NCI-H774 (cell line): ENCODE results near the gene TYW5.

Experiments used
- DNase-seq: peaks from one replicate; lab custom pipeline; 2025; lab: John Stamatoyannopoulos, UW

Gene TYW5

DNA sequence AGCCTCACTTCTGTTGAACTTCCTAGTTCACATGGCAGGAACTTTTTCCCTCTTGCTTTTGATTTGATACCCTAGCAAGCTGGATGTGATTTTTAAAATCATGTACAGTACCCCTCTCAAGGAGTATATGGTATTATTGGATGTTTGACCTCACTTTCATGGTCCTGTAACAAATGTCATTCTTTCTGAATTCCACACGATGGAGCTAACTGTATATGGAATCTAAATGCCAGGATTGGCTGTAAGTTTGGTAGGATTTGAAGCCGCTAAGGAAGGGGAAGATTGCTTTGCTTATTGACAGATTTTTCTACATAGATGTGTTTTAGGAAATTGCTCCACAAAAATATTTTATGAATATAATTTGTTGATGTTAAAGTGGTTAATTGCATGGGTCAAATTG, 18.4 kb upstream of the TYW5 start:
- DNase-seq: peak; percentile 2

DNA sequence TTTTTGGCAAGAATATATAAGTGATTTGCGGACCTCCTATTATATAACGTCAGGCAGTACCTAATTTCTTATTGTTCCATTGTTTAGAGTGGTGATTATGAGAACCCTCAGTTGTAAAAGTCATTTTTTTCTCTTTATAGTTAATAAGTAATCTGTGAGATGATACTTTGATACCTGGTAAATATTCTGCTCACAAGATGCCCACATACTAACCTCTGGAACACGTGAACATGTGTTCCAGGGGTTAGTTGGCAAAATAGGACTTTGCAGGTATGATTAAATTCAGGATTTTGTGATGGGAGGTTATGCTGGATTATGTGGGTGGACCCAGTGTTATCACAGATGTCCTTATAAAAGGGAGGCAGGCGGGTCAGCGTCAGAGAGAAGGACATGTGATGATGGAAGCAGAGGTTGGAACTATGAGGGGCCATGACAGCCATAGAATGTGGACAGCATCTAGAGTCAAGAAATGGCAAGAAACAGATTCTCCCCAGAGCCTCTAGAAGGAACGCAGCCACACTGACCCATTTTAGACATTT, 16.9 kb upstream of the TYW5 start:
- DNase-seq: no peak

DNA sequence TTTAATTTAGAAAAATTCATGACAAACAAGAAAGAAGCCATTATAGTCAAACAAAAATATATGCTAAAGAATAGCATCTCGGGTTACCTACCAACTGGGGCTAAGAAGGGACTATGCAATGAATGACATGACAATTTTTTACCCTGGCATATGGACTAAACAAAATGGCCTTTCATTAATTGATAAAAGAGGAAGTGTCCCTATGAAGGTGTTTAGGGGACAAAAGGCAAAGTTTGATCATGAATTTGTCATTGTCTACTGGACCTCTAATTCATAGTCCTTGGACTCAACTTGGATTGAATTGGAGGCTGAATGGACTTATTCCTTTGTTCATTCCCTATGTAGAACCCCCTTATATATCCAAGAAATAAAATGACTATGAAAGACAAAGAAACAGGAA, 12.8 kb upstream of the TYW5 start:
- DNase-seq: no peak

DNA sequence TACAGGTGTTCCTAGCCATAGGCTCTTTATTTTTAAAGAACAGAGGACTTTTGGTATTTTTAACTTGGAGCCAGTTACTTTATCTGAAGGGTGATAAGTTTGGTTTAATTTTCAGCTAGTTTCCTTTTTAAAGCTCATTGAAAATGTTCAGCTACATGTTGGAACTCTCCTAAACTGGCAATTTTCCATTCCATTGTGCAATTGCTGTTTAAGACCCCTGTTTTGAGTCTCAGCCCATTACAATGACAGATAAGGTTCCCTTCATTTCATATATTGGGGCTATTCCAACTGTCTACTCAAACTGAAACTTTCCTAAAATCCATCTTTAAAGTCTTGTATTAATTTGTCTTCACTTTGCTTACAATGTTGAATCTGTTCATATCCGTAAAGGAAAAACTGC, 11.7 kb upstream of the TYW5 start:
- DNase-seq: no peak

DNA sequence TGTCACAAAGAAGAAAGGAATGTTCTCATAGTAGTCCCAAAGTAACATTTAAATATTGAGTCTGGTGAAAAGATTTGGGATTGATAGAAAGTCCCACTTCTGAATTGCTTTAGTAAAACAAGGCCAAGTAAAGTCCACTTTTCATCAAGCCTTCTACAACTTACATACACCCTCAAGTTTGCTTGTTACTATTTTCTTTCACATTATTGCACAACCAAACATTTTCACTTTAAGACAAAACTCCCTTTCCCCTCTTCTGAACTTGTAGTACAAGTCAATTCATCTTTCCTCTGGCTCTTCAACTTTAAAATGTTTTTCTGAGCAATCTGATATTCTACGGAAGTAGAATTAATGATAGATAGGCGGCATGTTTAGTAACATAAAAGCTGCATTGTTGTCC, 11.1 kb upstream of the TYW5 start:
- no peak for DNase-seq

DNA sequence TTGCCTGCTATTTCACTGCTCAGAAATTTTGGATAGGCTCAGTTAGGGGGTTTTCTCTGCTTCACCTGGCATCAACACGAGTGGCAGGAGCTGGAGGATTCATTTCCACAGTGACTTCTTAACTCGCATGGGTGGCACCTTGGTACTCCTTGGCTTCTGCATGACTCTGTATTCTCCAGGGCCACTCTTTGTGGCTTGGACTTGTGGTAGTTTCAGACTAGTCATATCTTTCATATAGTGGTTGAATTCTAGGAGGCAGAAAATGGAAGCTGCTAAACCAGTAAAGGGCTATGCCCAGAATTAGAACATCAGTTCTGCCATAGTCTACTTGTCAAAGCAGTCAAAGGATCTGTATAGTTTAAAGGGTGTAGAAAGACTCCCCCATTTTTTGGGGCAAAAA, 6.9 kb upstream of the TYW5 start:
- no peak for DNase-seq

DNA sequence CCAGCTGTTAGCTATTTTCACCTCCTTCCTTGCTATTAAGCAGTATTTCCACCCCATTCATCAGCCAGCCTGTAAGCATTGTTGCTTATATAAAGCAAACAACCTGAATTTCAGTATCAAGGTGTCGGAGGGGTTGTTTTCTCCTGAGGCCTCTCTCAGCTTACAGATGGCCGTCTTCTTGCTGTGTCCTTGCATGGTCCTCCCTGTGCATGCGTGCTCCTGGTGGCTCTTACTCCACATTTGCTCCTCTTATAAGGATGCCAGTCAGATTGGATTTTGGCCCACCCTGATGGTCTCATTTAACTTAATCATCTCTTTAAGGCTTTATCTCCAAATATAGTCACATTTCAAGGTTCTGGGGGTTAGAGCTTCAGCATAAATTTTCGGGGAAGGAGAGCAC, 2.7 kb upstream of the TYW5 start:
- no peak for DNase-seq

DNA sequence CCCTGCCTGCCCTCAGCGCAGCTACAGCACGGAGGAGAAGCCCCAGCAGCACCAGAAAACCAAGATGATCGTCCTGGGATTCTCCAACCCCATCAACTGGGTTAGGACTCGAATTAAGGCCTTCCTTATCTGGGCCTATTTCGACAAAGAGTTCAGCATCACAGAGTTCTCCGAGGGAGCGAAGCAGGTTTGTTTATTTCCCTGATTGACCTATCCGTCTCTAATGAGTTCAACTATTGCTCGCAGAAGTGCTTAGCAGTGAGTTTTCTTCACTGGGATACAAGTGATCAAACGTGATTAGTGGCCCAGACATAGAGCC, 730 bp upstream of the TYW5 start:
- no peak for DNase-seq

DNA sequence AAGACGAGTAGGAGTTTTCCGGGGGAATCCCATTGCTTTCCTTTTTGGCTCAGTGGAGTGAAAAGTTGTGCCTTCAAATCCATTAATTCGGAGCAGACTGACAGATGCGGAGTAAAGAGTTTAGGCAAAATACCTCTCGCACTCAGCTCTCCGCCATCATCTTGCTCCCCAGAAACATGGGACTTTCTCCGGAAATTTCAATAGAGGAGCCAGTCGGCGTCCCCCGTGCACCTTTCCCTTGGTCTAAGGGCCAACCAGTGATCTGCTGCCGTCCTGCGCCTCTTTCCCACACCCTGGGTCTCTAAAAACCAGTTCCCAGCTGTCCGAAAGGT, 318 bp downstream of the TYW5 start:
- peak; percentile 48 for DNase-seq

DNA sequence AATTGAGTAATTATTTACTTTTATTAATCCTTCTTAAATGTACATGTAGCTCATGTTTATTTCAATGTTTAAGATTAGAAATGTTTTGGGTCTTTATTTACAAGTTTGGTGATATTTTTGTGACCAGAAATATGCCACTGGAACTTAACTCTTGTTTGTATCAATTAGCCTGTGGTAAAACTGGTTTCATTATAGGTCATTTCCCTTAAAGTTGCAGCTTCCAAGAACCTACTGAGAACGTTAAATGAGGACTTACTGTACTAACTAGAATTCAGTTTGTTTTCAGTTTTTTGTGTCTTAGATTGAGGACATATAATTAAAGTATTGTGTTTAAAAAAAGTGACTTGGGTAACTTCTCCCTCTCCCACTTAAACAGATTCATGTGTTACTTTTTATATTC, 4.3 kb downstream of the TYW5 start:
- no peak for DNase-seq

DNA sequence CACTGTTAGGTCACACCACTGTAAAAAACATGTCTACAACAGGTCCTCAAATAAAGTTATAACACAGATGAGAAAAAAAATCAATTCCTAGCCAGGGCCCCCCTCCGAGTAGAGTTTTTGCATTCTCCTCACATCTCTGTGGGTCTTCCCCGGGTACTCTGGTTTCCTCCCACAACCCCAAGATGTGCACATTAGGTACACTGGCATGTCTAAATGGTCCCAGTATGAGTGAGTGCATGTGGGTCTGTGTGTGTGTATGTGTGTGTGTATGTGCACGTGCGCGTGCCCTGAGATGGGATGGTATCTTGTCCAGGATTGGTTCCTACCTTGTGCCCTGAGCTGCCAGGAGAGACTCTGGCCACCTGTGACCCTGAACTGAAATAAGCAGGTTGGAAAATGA, 4.9 kb downstream of the TYW5 start:
- DNase-seq: no peak

DNA sequence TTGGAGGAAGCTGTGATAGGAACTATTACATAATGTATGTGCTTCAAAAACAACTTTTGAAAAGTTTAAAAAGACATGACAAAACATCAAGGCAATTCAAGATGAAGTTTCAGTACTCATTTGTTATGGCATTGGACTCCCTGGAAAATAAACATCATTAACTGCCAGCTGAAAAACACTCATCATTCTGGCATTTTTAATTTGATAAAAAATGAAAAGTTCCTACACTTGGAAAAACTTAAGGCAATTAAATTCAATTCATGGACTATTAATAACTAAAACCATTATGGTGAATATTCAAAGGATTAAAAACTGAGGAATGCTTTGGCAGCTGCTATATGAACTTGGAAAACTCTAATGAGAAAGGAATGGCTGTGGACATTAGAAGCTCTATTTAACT, 8.5 kb downstream of the TYW5 start:
- DNase-seq: no peak

DNA sequence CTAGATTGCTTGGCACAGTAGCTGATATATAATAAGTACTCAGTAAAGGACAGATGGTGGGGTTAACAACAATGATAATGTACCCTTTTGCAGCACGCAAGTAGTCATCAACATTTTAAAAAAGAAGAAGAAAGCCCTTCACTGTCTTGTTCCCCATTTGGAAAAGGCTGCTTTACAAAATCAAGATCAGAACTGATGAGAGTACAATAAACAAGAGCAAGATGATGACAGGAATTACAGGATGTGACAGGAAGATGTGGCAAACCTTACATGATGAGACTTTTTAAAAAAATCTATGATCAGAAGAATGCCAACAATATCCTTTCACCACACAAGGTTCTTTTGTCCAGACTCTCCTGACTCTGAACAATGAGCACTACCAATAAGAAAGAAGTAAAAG, 9.1 kb downstream of the TYW5 start:
- no peak for DNase-seq

DNA sequence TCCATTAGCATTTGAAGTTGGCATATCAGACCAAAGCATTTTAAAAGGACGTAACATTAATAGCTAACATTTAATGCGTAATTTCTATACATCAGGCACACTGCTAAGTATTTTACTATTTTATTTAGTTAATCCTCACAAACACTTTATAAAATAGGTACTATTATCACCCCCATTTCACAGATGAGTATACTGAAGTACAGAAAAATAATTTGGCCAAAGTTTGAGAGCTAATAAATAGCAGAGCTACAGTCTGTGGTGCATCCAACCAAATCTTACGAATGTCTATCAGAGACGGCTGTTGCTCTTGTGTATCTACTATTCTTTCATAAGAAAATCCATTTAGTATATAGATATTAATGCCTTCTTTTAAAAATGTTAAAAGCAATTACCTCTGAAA, 11.9 kb downstream of the TYW5 start:
- no peak for DNase-seq

DNA sequence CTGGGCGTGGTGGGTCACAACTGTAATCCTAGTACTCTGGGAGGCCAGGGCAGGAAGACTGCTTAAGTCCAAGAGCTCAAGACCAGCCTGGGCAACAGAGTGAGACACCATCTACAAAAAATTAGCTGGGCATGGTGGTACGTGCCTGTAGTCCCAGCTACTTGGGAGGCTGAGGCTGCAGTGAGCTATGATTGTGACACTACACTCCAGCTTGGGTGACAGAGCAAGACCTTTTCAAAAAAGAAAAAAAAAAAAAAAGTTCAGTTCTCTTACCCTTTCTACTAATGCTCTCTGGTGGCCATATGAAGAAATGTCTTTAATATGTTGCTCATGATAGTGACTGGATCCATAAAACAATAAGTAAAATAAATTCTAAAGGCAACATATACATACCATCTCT, 14.9 kb downstream of the TYW5 start:
- no peak for DNase-seq

DNA sequence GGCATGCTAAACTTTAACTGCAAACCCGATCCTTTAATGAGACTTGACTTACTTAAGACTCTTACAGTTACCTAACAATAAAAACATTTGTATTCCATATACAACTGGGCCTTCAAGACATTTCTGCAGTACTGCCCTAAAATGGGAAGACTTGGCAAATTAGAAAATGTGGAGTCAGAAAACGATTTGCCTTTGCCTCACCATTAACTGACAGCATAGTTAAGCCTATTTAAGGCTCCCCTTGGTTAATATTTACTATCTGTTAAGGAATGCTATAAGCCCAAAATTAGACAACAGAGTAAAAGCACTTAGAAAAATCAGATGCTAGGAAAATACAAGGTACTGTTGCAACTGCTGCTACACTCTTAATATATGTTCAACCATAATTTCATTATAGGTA, 18.7 kb downstream of the TYW5 start:
- no peak for DNase-seq

DNA sequence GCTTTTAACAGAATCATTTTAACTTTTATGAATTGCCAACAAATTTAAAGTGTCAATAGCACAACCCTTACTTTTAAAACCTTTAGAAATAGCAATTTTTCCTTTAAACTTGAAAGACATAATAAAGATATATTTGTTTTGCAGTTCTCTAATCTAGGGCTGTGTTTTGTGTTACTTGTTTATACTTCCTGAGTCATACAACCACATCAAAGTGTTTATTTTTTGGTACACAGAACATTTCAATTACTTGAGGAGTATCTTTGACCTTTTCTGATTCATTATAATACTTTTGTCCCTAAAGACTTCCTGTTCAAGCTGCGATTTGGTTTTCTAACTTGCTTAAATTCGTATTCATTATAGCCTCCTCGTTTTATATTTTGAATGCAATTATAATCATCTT, 21.8 kb downstream of the TYW5 start:
- DNase-seq: no peak

DNA sequence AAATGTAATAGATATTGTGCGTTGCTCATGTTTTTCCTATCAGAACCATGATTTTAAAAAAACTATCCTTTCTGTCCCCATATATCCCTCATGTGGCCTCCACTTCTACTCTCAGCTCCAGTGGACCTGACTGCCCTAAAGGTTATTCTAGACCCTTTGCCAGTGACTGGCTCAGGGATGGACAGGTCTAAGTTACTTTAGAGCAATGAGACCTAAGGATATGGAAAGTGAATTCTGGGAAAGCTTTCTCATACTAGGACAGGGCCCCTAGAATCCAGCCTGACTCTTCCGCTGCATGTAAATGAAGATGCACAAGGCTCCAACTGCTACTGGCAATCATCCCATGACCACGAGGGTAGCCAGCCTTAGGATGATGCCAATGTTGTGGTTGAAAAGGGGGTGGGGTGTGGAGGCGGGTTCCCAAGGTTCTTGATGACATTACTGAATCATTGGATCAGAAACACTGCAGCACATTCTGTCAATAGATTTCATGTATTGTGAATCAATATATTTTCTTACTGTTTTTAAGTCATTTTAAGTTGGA, 22.9 kb downstream of the TYW5 start:
- no peak for DNase-seq

DNA sequence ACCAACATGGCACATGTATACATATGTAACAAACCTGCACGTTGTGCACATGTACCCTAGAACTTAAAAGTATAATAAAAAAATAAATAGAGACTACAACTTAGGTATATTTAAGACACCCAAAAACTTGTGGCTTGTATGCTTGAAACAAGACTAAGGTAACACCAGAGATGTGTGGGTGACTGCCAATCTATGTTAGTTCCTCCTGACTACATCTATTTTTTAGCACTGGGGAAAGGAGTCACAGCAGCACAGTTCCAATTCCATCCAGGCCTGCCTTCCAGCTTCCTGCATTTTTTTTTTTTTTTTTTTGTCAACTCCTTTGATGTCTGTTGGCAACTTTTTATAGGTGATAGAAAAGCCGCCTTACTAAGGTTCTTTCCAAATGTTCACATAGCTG, 26.0 kb downstream of the TYW5 start:
- no peak for DNase-seq

DNA sequence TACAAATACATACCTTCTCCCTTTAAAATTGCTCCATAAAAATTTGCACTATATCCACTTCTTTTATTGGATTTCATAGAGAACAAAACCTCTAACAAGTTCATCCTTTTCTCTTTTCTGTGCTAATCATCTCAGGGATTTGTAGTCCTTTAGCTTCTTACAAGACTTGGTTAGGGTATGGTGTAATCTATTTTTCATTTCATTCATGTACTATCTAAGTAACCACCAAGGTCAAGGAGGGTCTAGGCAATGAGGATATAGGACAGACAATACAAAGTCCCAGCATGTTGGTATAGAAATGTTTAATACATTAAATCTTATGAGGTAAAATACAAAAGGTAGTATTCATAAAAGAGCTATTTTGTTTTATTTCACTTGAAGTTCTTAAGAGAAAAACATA, 26.7 kb downstream of the TYW5 start:
- DNase-seq: no peak

DNA sequence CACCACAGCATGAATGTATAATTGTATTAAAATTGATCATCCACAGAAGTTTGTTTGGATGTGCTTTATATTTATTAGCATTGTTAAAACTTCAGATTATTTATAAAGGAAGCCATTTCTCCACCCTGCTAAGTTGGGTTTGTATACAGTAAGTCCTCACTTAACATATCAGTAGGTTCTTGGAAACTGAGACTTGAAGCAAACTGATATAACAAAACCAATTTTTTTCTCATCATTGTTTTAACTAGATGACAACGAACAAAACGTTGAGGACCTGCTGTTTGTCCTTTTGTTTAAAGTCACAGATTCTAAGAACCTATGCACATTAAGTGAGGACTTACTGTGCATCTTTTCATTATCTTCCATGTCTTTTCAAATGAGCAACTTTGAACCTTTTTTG, 27.1 kb downstream of the TYW5 start:
- DNase-seq: no peak

DNA sequence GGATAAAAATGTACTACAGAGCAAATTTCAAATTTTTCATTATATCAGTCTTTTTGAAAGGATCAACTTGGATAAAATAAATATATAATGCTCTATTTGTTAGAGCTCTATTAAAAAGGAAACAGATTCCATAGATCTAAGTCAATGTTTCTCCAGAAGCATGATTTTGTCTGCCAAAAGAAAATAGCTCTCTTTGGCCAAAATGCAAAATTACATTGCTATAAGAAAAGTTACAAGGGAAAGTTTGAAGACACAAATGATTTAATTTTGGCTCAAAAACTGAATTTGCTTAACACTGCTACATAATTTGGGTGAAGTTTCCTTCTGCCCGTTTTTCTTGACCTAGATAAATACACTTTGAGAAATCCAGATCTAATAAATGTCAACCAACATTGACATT, 28.5 kb downstream of the TYW5 start:
- no peak for DNase-seq

DNA sequence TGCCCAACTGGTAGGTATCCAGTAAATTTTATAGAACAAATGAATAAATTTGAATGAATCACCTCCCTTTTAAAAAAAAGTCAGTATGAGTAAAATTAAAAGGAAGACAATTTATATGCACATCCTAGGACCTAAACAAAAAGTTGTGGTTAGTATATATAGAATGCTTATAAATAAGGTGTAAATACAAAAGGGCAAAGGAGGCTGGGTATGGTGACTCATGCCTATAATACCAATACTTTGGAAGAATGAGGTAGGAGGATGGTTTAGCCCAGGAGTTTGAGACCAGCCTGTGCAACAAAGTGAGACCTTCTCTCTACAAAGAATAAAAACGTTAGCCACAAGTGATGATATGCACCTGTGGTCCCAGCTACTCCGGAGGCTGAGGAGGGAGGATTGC, 31.4 kb downstream of the TYW5 start:
- no peak for DNase-seq

DNA sequence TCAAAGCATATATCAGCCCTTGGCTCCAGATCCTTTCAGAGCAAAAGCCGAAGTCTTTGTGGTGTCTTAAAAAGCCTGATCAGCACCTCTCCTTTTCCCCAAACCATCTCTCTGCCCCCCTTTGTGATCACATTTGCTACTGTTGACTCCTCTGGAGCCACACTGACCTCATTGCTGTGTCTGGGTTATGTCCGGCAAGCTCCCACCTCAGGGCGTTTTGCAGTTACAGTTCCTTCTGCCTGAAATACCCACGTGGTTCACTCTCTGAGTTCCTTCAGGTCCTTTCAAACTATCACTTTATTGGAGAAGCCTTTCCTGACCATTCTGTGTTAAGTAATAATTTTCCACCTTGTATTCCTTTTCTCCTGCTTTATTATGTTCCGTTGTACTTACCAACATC, 32.4 kb downstream of the TYW5 start:
- DNase-seq: no peak

DNA sequence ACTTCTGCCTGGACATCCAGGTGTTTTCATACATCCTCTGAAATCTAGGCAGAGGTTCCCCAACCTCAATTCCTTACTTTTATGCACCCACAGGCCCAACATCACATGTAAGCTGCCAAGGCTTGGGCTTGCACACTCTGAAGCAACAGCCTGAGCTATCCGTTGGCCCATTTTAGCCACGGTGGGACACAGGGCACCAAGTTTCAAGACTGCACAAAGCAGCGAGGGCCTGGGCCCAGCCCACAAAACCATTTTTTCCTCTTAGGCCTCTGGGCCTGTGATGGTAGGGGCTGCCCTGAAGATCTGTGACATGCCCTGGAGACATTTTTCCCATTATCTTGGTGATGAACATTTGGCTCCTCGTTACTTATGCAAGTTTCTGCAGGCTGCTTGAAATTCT, 38.3 kb downstream of the TYW5 start:
- no peak for DNase-seq
